IPS-15b (cell line): Measurements from ENCODE around the gene ODAD4.
"Not testable (repeated sequence)": the region's sequence is repeated elsewhere in the genome, so short reads cannot be mapped to it uniquely, and the experiment has no call there.

Source experiments
- H3K27me3 ChIP-seq: one replicate; pipeline ENCODE4 v1.6.1; 2013; ENCODE audit warnings: low read length; ENCODE audit not compliant: control insufficient read depth, insufficient read depth
- H3K36me3 ChIP-seq: one replicate; pipeline ENCODE4 v1.6.1; 2013; ENCODE audit warnings: low read length; ENCODE audit not compliant: control insufficient read depth, insufficient read depth
- H3K4me1 ChIP-seq: one replicate; pipeline ENCODE4 v1.6.1; 2013; ENCODE audit warnings: mild to moderate bottlenecking, low read length; ENCODE audit not compliant: control insufficient read depth, insufficient read depth
- H3K4me3 ChIP-seq: one replicate; pipeline ENCODE4 v1.5.1; 2013; ENCODE audit warnings: low read depth, low read length
- H3K9ac ChIP-seq: one replicate; pipeline ENCODE4 v1.6.1; 2013; ENCODE audit warnings: low read depth, mild to moderate bottlenecking, low read length
- H3K9me3 ChIP-seq: one replicate; pipeline ENCODE4 v1.6.1; 2013; ENCODE audit warnings: mild to moderate bottlenecking, low read length; ENCODE audit not compliant: control insufficient read depth, insufficient read depth

ODAD4 gene

GRCh38 chr17:41931715-41932114 is 1.3 kb downstream of the ODAD4 start:
- not testable (repeated sequence) for H3K9ac ChIP-seq, H3K4me3 ChIP-seq, H3K9me3 ChIP-seq, H3K4me1 ChIP-seq, H3K36me3 ChIP-seq, H3K27me3 ChIP-seq

GRCh38 chr17:41932816-41933389 is 2.5 kb downstream of the ODAD4 start:
- H3K9ac ChIP-seq = no peak overlapping the region
- no peaks in the 10 kb centered on the region for H3K36me3 ChIP-seq
- no peaks in the 10 kb centered on the region for H3K27me3 ChIP-seq

GRCh38 chr17:41935641-41936040 is 5.2 kb downstream of the ODAD4 start:
- Histone ChIP-seq H3K4me1 (no peaks in the 10 kb centered on the region), H3K36me3 (no peaks in the 10 kb centered on the region), H3K27me3 (no peaks in the 10 kb centered on the region), H3K9me3 (no peaks in the 10 kb centered on the region), H3K4me3 (no peak overlapping the region), H3K9ac (no peak overlapping the region)

More at GRCh38 chr17:41932816-41933389, 2.5 kb downstream of the ODAD4 start:
- peaks cover 3% of the 10 kb centered on the region for H3K4me1 ChIP-seq
- no peaks in the 10 kb centered on the region for H3K9me3 ChIP-seq
- no peak overlapping the region for H3K4me3 ChIP-seq

- no peak overlapping the region for H3K9ac ChIP-seq
- H3K27me3 ChIP-seq = no peaks in the 10 kb centered on the region
- no peaks in the 10 kb centered on the region for H3K4me1 ChIP-seq
- no peak overlapping the region for H3K4me3 ChIP-seq
- H3K9me3 ChIP-seq = no peaks in the 10 kb centered on the region
- no peaks in the 10 kb centered on the region for H3K36me3 ChIP-seq
Observed at GRCh38 chr17:41937970-41938954, 7.8 kb downstream of the ODAD4 start.

GRCh38 chr17:41939044-41939692 is 8.8 kb downstream of the ODAD4 start:
- no peak overlapping the region for H3K9ac ChIP-seq
- H3K9me3 ChIP-seq = no peaks in the 10 kb centered on the region
- no peak overlapping the region for H3K4me3 ChIP-seq
- H3K27me3 ChIP-seq = no peaks in the 10 kb centered on the region
- H3K36me3 ChIP-seq = no peaks in the 10 kb centered on the region
- H3K4me1 ChIP-seq = no peaks in the 10 kb centered on the region

- no peak overlapping the region for H3K4me3 ChIP-seq
- H3K9me3 ChIP-seq = no peaks in the 10 kb centered on the region
- no peaks in the 10 kb centered on the region for H3K4me1 ChIP-seq
- H3K36me3 ChIP-seq = no peaks in the 10 kb centered on the region
- no peak overlapping the region for H3K9ac ChIP-seq
- H3K27me3 ChIP-seq = no peaks in the 10 kb centered on the region
Observed at GRCh38 chr17:41939693-41940090, 9.3 kb downstream of the ODAD4 start.

- no peaks in the 10 kb centered on the region for H3K9me3 ChIP-seq
- no peaks in the 10 kb centered on the region for H3K36me3 ChIP-seq
- no peak overlapping the region for H3K9ac ChIP-seq
- H3K27me3 ChIP-seq = no peaks in the 10 kb centered on the region
- no peak overlapping the region for H3K4me3 ChIP-seq
- H3K4me1 ChIP-seq = no peaks in the 10 kb centered on the region
Observed at GRCh38 chr17:41941168-41941567, 10.8 kb downstream of the ODAD4 start.

GRCh38 chr17:41942626-41943373 is 12.4 kb downstream of the ODAD4 start:
- Histone ChIP-seq H3K4me1 (no peaks in the 10 kb centered on the region), H3K9ac (no peak overlapping the region), H3K36me3 (no peaks in the 10 kb centered on the region), H3K27me3 (no peaks in the 10 kb centered on the region), H3K9me3 (no peaks in the 10 kb centered on the region), H3K4me3 (no peak overlapping the region)

GRCh38 chr17:41943492-41943891 is 13.1 kb downstream of the ODAD4 start:
- no peaks in the 10 kb centered on the region for H3K9me3 ChIP-seq
- H3K4me3 ChIP-seq = no peak overlapping the region
- H3K9ac ChIP-seq = no peak overlapping the region
- no peaks in the 10 kb centered on the region for H3K4me1 ChIP-seq
- H3K27me3 ChIP-seq = no peaks in the 10 kb centered on the region
- no peaks in the 10 kb centered on the region for H3K36me3 ChIP-seq

- no peak overlapping the region for H3K9ac ChIP-seq
Observed at GRCh38 chr17:41944943-41945342, 14.5 kb downstream of the ODAD4 start.

GRCh38 chr17:41948762-41949460 is 18.5 kb downstream of the ODAD4 start:
- H3K4me1 ChIP-seq = no peaks in the 10 kb centered on the region
- H3K9me3 ChIP-seq = no peaks in the 10 kb centered on the region
- H3K4me3 ChIP-seq = no peak overlapping the region
- no peaks in the 10 kb centered on the region for H3K36me3 ChIP-seq
- no peak overlapping the region for H3K9ac ChIP-seq
- no peaks in the 10 kb centered on the region for H3K27me3 ChIP-seq

More at GRCh38 chr17:41944943-41945342, 14.5 kb downstream of the ODAD4 start:
- no peaks in the 10 kb centered on the region for H3K36me3 ChIP-seq
- no peaks in the 10 kb centered on the region for H3K4me1 ChIP-seq
- no peaks in the 10 kb centered on the region for H3K9me3 ChIP-seq
- H3K4me3 ChIP-seq = no peak overlapping the region
- no peaks in the 10 kb centered on the region for H3K27me3 ChIP-seq
